NCI-H2227 treated with DMSO at 0.1 percent for 48 hours (cell line): Measurements from ENCODE around the gene ADAMTSL1.
A peak's percentile ranks its signal among the peaks of the same experiment; 100 is the strongest.

Experiments used
- DNase-seq: peaks from one replicate; lab custom pipeline; 2025; lab: John Stamatoyannopoulos, UW

ADAMTSL1 gene

GRCh38 chr9:18473652-18474279 lies at the start of gene ADAMTSL1:
TSS of gene ADAMTSL1 (plus strand) at chr9:18474153. CDS start at chr9:18474233, 80 bp downstream.
- peak; percentile 15 for DNase-seq

GRCh38 chr9:18427691-18428090 lies 46.3 kb upstream of the ADAMTSL1 start:
- DNase-seq, result no peak

DNA sequence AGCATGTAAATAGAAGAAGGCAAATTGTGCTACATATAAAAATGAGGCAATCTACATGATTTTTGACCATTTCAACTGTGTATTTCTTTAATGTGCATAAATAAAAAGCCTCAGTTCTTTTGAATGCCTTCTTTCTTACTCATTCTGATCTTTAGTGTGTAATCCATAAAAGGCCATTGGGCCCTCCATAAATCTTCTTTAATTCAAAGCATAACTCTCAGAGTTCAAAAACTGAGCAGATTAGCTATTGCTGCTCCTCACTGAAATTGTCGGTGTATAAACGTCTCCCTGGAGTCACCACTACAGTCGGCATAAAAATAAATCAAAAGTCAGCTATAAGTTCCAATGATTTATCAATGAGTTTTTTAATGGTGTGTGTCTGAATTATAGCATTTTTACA lies 45.3 kb upstream of the ADAMTSL1 start:
- no peak for DNase-seq

DNA sequence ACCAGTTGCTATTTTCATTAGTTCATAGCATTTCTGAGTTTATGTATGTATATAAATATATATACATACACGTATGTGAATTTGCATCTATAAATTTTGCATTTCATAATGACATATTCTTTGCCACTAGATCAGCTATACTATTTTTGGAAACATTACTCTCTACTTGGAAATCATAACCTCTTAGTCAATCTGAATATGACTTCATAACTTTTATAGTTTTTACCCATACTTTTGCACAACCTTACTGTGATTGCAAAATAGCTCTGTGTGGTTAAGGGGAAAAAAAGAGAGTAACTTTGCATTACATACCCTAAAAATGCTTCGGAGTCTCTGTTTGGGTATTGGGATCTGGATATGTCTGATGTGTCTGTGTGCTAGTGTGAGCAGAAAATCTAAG lies 44.9 kb upstream of the ADAMTSL1 start:
- DNase-seq, result no peak

GRCh38 chr9:18433620-18434019 lies 40.3 kb upstream of the ADAMTSL1 start:
- DNase-seq, result no peak

DNA sequence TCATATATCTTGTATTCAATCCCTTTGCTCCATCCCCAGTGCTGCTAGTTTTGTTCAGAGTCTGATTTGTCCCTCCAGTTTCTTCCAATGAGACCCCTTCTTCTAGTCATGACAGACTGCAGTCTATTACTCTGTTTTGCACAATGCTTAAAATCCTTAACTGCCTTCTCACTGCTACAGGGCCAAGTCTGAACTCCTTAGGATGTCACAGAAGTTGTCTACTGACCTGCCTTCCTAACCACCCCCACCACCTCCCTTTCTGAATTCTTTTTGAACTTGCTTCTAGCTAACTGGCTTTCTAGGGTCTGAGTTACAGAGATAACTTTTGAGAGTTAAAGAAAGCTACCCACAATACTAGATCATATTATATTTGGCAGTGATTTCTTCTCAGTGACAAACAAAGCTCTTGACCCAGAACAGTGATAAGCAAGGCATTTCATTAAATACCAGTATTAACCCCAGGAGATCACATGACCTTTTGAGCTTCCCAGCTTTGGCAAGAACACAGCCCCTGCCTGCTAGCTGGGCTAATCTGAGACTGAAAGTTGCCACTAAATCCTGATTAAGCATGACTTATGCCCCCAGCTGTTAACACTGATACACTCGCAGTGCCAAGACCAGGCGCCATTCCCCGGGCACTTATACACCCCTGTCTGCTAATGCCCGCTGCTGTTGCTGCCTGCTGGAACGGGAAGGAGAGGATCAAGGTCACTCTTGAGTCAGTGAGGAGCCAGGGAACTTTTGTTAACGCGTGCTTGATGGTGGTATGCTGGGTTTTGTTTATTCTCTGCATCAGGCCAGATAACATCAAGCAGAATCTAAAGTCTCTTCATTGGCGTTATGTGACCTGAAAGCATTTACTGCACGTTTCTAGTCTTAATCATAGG lies 36.4 kb upstream of the ADAMTSL1 start:
- no peak for DNase-seq

DNA sequence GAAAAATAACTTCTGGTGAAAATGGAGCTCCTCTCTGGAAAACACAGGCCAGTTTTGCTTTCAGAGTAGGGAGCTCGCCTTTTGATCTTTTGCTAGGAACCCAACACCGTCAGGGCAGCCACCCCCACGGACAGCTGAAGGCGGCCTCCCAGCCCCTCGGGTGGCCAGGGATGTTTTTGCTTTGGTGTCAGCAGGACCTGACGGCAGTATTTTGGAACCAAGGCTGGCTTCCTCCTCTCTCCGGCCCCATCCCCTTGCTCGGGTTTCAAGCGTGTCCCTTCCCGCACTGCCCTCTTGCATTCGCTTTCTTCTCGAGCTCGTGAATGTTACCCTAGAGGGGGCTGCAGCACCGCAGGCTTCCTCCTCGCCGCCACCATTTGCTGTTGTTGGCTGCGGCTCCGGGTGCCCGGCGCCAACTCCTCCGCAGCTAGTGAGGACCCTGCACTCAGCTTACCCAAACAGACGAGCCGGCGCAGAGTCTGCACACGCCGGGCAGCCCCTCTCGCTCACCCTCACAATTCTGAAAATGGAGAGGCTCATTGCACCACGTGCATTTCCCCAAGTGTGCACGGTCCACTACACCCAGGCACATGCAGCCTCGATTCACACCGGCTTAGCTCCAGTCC lies 35.5 kb upstream of the ADAMTSL1 start:
- peak; percentile 33 for DNase-seq

GRCh38 chr9:18438951-18439350 lies 35.0 kb upstream of the ADAMTSL1 start:
- DNase-seq, result no peak

- DNase-seq, result no peak
Measured at GRCh38 chr9:18441261-18441660, 32.7 kb upstream of the ADAMTSL1 start.

- DNase-seq, result peak; percentile 60
Measured at GRCh38 chr9:18442629-18443491, 31.1 kb upstream of the ADAMTSL1 start.

DNA sequence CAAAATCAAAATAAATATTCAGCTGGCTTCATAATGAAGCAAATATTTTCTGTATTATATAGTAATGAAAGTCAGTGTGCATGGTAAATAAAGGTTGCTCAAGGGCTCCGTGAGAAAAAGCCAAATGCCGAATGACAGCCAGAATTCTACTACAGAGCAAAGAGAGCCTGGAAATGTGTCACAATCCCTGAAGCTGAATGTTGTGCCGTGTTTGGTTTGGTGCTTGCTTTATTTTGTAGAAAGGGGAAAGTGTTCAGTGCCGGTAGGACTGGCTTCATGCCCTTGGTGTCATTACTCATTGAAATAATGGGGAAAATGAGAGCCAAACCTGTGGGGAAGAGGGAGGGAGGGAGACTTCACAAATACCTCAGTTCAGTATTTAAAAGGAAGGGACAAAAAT lies 26.8 kb upstream of the ADAMTSL1 start:
- no peak for DNase-seq

DNA sequence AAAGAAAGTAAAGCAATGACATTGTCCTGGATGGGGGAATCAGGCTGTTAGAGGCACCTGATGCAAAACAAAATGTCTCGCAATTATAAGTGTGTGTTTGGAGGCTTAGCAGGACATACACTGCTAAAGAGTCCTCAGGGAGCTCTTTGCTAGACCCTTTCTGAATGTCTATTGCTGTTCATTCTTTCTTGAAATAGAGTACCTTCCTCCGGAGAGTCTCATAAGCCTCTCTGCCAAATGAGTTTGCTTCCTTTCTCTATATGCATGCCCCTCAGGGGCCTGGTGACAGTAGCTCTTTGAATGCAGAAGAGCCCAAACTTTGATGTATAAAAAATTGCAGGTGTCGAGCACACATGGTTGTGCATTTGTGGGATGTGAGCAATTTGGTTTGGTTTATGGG lies 26.4 kb upstream of the ADAMTSL1 start:
- DNase-seq, result no peak

DNA sequence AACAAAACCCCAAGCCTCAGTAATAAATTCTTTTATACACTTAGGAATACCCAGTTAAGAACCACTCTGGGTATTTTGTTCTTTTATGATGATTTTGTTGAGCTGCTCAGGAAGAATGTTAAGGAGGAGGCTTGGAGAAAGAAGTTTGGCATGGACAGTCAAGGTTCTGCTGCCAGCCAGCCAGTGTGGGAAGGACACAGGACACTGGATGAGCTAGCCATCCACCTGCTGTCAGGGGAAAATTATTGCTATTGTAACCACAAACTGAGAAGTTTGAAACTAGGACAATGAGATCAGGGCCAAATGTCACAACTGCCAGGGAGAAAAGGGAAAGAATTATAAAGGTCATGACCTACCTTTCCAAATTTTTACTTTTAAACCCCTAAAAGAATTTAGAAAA lies 25.9 kb upstream of the ADAMTSL1 start:
- DNase-seq, result no peak

- no peak for DNase-seq
Measured at GRCh38 chr9:18451406-18451805, 22.5 kb upstream of the ADAMTSL1 start.

- DNase-seq, result no peak
Measured at GRCh38 chr9:18452276-18452675, 21.7 kb upstream of the ADAMTSL1 start.

- no peak for DNase-seq
Measured at GRCh38 chr9:18456624-18457237, 17.2 kb upstream of the ADAMTSL1 start.

DNA sequence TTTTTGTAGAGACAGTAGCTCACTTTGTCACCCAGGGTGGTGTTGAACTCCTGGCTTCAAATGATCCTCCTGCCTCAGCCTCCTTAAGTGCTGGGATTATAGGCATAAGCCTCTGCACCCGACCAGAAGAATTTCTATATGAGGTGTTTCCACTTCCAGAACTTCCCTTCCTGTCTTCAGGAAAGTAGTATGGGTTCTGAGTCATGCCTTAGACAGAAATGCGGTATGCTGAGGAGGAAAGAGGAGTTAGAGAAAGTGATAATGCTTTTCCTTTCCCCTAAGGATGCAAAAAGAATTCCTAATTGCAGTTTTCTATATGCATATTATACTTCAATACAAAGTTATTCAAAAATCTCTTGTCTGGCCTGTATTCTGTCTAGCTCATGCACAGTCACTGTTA lies 16.4 kb upstream of the ADAMTSL1 start:
- no peak for DNase-seq

DNA sequence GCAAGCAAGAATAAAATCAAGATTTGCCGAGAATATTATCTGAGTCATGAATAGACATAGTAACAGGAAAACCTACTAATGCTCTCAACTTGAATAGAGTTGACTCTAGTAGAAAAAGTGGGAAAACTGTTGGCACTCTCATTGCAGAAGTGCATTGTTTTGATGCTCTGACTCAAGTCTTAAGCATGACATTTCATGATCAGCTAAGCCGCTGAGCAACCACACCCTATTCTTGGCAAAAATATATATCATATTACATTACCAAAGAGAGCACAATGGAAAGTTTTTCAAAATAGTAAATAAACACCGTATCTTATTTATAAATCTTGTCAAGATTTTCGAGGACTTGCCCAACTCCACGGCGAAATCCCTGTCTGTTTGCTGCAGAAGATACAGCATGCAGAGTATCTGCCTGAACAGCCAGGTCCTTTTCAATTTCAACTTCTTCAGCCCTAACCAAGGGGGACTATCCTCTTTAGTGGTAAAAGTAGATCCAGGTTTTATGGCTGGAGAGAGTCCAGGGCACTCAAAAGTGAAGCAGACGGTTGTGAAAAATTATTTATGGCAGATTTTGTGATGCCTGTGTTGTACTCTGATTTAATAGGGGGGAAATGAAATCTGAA lies 13.9 kb upstream of the ADAMTSL1 start:
- DNase-seq, result no peak

DNA sequence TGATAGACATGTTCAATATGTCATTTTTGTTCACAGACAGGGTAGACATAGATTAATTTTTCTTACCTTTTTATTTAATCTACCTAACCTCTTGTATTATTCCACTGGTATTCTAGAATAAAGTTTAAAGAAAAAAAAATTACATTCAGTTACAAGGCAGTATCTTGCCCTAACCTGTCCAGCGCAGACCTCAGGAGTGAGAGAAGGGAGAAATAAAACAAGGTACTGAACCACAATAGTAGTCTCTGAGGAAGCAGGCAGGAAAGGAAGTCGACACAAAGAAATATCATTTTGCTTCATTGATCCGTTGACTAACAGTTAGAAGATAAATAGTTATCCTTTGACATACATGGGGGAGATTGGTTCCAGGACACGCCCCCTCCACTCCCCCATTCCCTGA lies 12.5 kb upstream of the ADAMTSL1 start:
- no peak for DNase-seq

DNA sequence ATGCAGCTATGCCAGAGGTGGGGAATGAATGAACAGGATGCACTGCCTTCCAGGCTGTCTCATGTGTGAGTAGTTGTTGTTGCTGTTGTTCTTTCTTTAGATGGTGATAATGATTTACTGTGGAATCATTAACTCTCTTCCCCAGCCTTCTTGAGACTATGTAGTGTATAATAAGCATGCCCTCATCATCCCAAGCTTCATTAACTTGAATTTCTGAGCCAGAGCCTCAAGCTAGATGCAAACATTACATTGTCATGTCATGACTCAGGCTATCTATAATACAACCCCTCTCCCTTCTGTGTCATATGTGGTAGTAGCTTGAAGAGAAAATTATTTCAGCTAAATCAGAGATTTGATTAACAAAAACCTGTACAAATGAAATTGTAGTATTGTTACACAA lies 10.0 kb upstream of the ADAMTSL1 start:
- no peak for DNase-seq

DNA sequence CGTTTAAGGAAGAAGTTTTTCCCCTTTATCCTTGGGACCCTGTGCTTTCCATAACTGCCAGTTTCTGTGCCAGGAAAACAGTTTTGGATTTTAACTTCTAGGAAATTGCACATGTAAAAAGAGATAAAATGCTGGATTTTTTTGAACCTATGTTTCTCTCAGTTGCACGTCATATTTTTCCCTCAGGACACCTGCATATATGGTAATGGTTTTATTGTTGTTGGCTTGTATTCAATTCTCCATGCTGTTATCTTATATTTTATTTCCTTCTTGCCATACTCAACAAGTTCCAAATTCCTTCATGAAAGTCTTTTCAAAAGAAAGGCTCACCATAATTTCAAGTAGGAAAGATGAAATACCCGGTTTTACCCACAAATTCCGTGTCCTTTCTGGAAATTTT lies 7.9 kb upstream of the ADAMTSL1 start:
- DNase-seq, result no peak
